ENCODE measurements around the gene CABP4.

CABP4 gene

DNA sequence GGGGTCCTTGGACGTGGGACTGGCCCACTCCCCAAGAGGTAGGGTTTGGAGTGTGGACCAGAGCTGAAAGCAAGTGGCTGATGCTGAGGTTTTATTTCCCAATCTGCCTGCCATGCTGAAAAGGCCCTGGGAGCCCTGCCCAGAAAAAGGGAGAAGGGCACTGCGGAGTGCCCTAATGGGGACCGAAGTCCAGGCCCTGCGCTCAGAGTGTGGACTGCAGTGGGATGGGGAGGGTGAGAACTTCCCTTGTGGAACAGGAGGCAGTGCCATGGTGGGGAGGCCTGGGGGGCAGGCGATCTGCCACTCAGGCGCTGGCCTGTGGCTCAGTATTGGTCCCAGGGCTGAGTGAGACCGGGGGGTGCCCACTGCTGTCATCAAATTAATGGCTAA, 6.9 kb upstream of the CABP4 start:
- DNase-seq (ENCODE audit: insufficient read length, low spot score) (no peak), FAIRE-seq (no peak)
- no peak for TF ChIP-seq POLR2A (IDR thresholded peaks at IDR 0.05; ENCODE audit: low read depth, low read length)

DNA sequence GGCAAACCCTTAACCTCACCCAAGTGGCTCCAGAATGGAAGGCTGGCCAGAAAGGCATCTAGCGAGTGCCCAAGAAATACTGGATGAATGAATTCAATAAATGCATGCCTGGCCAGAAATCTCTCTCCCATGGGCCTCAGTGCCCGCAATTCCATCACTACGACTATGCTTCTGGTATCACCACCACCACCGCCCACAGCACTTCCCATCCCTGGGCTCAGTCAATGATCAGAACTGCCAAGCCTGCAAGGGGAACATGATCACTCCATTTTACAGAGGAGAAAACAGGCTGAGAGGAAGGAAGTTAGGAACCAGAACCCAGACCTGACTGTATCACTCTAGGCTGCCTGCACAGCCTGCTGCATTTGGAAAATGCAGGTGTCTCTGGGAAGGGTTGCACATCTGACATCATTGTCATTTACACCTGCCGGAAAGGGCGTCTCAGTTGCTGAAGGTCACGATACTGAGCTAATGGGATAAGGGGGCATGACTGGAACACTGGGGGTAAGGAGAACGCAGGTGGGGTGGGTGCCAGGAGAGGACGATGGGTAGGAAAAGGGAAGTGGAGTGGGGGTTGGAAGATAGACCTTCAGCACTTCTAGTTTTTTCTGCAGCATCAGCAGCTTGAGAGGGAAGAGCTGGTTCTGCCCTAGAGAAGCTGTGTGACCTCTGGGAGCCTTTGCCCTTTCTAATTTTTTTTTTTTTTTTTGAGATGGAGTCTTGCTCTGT, 5.9 kb upstream of the CABP4 start:
- no peak for FAIRE-seq
- DNase-seq (ENCODE audit: insufficient read length, low spot score) = no peak
- TF ChIP-seq POLR2A (IDR thresholded peaks at IDR 0.05; ENCODE audit: low read depth, low read length) = no peak

DNA sequence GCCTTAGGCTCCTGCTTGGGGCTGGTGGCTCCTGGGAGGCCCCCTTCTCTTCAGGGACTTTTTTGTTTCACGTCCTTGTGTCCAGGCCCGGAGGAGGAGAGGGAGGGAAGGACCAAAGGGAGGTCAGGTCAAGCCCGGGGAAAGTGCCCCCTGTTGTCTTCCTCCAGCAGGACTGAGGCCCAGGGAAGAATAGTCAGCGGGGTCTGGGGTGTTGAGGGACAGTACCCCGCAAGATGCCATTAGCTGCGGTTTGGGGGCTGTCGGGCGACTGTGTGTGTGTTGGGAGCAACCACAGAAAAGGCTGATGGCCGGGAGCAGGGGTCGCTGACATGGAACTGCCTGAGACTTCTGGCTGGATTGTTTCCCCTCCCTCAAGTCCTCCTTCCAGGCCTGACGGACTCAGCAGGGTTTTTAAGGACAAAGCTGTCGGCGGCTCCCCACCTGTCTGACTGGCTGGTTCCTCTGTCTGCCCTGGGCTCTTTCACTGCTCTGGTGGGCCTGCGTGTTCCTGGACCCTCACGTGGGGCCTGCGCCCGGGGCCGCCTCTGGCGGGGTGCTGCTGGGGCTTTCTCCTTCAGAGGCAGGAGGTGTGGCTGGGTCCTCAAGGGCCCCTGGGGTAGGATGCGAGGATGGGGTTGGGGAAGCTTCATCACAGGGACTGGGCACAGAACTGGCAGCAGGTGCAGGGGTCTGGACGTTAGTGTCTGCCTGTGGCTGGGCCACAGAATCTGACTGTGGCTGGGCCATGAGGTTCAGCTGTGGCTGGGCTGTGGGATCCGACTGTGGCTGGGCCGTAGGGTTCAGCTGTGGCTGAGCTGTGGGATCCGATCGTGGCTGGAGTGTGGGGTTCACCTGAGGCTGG, 4.1 kb upstream of the CABP4 start:
- no peak for TF ChIP-seq POLR2A (IDR thresholded peaks at IDR 0.05; ENCODE audit: low read depth, low read length)

DNA sequence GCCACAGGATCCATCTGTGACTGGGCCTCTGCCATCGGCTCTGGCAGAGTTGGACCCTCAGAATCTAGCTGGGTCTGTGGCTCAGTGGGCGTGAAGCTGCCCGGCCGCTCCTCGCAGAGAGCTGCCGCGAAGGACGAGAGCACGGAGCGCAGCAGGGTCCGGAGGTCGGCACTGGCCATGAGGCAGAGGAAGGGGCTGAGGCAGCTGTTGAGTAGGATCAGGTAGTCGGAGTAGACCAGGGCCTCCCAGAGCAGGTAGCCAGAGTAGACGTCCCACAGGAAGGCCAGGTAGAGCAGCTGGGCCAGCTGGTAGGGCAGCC, 3.5 kb upstream of the CABP4 start:
- FAIRE-seq (no peak), DNase-seq (ENCODE audit: insufficient read length, low spot score) (no peak)
- no peak for TF ChIP-seq POLR2A (IDR thresholded peaks at IDR 0.05; ENCODE audit: low read depth, low read length)

More for the DNA sequence above, 4.1 kb upstream of the CABP4 start:
- DNase-seq (ENCODE audit: insufficient read length, low spot score) = no peak
- FAIRE-seq = no peak

DNA sequence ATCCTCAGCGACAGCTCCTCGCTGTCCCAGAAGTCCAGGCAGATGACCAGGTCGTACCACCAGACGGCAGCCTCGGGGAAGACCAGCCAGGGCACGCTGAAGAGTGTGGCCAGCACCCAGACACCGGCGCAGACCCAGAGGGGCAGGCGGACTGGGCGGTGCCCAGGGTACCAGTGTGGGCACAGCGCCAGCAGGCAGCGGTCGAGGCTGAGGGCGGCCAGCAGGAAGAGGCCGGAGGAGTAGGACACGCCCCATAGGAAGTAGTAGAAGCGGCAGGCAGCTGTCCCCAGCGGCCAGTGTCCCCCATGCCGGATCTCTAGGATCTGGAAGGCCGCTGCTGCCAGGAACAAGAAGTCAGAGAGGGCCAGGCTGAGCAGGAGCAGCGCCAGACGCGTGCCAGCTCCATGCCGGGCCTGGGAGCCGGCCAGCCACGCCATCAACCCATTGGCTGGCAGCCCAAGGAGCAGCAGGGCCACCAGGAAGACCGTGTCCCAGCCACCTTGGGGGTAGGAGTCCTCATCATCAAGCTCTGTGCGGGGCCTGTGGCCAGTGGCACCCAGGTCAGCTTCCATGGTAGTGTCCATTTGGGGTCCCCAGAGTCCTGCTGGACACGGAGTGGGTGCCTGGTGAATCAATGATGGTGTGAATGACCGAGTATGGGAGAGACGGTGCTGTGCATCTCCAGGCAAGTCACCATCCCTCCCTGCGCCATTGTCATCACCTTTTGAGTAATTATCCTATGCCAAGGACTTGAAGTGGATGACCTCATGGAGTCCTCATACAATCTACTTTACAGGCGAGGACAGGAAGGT, 2.8 kb upstream of the CABP4 start, which contains the start of gene GPR152:
TSS of gene GPR152 (minus strand) at position 589 of the 812 bp plus-strand sequence. CDS start at position 584, 5 bp downstream.
- DNase-seq (ENCODE audit: insufficient read length, low spot score) = no peak
- no peak for TF ChIP-seq POLR2A (IDR thresholded peaks at IDR 0.05; ENCODE audit: low read depth, low read length)
- no peak for FAIRE-seq

DNA sequence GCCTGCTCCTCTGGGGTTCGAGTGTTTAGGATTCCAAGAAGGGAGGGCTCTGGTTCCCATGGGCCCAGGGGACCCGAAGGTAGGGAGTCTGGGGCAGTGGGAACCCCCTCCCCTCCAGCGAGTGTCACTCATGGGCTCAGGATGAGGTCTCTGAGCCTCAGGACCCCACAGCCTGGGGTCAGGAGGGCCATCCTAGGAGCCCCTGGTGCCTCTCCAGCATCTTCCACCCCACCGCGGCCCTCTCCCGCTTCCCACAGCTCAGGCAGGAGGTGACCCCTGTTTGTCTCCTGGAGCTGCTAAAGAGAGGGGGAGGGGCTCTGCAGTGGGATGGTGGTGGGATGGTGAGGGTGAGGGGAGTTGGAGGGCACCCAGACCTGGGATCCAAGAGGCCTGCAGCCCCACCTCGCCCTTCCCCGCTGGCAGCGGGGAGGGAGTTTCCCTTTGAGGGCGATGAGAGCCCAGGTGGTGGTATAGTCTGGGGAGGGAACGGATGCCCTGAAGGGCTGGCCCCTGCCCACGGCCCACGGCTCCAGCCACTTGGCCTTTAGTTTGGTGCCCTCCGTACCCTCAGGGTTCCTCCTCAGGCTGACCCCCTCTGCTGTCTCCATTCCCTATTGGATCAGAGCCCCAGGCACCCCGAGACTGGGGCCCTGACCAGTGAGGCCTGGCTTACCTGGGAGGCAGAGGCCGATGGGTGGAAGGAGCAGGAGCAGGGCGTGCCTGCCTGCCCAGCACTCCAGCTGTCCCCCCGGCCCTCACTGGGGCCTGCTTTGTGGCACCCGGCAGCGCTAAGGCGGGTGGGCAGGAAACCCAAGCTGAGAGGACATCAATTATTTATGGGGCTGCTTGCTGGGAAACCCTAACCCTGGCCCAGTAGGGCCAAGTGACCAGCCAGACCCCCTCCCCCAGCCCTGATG, 1.1 kb upstream of the CABP4 start:
- DNase-seq (ENCODE audit: insufficient read length, low spot score) (no peak), FAIRE-seq (no peak)
- no peak for TF ChIP-seq POLR2A (IDR thresholded peaks at IDR 0.05; ENCODE audit: low read depth, low read length)

DNA sequence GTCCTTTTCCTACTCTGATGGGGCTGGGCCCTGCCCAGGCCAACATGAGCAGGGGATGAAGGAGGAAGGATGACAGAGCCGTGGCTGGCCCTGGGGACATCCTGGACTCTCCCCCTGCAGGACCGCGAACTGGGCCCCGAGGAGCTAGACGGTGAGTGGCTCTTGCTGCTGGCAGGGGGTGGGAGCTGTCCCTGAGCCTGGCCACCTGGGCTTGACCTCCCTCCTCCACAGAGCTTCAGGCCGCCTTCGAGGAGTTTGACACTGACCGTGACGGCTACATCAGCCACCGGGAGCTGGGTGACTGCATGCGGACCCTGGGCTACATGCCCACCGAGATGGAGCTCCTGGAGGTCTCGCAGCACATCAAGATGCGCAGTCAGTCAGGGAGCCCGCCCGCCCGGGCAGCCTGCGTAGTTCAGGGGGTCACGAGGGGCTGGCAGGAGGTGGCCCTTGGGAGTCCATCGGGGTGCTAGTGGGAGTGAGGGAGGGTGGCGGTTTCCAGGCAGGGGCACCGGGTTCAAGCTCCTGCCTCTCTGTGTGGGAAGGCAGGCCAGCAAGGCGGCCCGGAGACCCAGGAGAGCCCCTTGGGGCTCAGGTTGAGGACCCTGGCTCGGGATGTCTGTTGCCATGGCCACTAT, 1.0 kb downstream of the CABP4 start:
- no peak for TF ChIP-seq POLR2A (IDR thresholded peaks at IDR 0.05; ENCODE audit: low read depth, low read length)
- FAIRE-seq (no peak), DNase-seq (ENCODE audit: insufficient read length, low spot score) (no peak)

DNA sequence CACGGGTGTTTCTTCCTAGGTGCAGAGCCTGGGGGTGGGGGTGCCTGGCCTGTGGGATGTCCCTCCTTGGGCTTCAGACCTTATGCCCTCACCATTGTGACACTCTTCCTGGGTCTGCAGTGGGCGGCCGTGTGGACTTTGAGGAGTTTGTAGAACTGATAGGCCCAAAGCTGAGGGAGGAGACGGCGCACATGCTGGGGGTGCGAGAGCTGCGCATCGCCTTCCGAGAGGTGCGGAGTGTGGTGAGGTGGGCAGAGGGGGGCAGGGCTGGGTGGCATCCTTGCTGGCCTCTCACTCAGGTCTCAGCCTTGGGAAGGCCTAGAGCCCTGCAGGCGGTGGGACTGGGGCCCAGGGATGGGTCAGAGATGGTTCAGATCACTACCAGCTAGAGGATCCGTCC, 2.3 kb downstream of the CABP4 start:
- DNase-seq (ENCODE audit: insufficient read length, low spot score) = no peak
- no peak for FAIRE-seq
- TF ChIP-seq POLR2A (IDR thresholded peaks at IDR 0.05; ENCODE audit: low read depth, low read length) = no peak

DNA sequence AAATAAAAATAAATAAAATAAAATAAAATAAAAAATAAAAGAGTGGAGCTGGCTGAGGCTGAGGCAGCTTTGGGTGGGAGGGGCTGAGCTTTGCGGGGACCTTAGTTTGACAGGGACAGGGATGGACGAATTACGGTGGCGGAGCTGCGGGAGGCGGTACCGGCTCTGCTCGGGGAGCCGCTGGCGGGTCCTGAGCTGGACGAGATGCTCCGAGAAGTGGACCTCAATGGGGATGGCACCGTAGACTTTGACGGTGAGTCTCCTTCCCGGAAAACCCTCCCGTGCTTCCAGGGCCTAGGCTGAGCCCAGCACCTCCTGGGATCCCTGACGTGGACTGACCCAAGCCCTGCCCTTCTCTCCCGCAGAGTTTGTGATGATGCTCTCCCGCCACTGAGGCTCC, 3.1 kb downstream of the CABP4 start:
- no peak for DNase-seq (ENCODE audit: insufficient read length, low spot score)
- TF ChIP-seq POLR2A (IDR thresholded peaks at IDR 0.05; ENCODE audit: low read depth, low read length) = no peak
- no peak for FAIRE-seq

DNA sequence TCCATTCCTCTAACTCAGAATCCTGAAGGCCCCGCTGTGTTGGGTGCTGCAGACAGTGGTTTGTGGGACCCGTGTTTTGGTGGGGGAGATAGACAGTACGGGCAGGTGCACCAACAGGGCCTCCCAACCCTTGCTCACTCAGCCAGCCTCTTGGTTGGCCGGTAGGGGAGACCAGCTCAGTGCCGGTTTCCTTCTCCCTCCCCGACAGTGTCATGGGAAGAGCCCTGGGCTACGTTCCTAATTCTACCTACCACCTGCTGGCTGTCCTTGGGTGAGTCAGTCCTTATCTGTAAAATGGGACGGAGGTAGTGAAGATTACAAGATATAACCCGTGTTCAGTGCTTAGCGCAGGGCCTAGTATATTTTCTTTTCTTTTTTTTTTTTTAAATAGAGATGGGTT, 8.0 kb downstream of the CABP4 start:
- no peak for FAIRE-seq
- DNase-seq (ENCODE audit: insufficient read length, low spot score) = no peak
- no peak for TF ChIP-seq POLR2A (IDR thresholded peaks at IDR 0.05; ENCODE audit: low read depth, low read length)

DNA sequence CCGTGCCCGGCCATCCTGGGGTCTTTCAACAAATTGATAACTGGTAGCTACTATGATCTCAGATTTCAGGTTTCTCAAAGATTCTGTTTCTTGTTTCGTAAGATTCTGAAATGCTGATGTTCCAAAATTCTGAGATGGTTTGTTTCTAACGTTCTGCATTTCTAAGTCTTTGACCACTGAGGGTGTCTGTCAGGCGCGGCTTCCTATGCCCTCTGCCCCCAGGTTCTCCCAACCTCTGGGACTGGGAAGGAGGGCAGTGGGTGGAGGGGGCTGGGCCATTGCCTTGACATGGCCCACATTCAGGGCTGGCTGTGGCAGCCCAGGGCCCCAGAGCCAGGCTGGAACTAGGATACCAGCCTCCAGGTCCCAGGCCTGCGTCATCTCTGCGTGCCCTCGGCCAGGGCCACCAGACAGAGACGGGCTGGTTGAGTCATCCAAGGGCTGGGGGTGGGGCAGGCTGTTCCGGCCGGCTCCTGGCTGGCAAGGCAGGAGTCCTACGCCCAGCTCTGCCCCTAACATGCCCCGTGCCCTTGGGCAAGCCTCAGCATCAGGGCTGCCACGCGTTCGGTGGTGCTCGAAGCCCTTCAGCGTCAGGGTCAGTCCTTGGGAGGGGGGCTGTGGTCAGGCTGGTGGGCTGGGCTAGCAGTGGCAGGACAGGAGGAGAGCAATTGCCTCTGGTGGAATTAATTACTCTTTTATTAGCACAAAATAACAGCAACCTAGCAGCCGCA, 8.7 kb downstream of the CABP4 start:
- TF ChIP-seq POLR2A (IDR thresholded peaks at IDR 0.05; ENCODE audit: low read depth, low read length) = peak; percentile 36; the same call in 1 of the 2 replicates
- FAIRE-seq (no peak), DNase-seq (ENCODE audit: insufficient read length, low spot score) (peak; percentile 96)

Data from H54 (cell line).